ENCODE data around the gene POU3F1.
A peak's percentile ranks its signal among the peaks of the same experiment; 100 is the strongest.

POU3F1 gene

DNA sequence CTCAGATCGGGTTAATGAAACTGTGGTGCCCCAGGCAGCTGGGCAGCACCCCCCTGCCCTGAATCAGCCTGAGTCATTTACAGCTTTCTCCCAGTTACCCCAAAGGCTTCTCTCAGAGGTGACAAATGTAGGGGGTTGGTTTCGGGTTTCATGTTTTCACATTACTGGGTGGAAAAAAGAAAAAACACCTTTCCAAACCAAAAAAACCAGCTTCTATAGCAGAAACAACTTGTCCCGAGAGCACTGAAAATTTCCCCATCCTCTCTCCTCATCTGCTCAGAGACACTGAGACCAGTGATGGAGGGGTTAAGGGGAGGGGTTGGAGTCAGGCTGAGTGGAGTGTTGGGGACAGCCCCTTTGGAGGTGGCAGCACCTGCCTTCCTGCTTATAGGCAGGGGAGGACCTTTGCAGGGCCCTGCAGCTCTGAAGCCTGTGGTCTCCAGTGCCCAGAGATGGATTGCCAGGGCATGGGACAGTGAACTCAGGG lies 18.4 kb downstream of the POU3F1 start:
- no peak for DNase-seq (ENCODE audit: low read depth in 2 of 2)

DNA sequence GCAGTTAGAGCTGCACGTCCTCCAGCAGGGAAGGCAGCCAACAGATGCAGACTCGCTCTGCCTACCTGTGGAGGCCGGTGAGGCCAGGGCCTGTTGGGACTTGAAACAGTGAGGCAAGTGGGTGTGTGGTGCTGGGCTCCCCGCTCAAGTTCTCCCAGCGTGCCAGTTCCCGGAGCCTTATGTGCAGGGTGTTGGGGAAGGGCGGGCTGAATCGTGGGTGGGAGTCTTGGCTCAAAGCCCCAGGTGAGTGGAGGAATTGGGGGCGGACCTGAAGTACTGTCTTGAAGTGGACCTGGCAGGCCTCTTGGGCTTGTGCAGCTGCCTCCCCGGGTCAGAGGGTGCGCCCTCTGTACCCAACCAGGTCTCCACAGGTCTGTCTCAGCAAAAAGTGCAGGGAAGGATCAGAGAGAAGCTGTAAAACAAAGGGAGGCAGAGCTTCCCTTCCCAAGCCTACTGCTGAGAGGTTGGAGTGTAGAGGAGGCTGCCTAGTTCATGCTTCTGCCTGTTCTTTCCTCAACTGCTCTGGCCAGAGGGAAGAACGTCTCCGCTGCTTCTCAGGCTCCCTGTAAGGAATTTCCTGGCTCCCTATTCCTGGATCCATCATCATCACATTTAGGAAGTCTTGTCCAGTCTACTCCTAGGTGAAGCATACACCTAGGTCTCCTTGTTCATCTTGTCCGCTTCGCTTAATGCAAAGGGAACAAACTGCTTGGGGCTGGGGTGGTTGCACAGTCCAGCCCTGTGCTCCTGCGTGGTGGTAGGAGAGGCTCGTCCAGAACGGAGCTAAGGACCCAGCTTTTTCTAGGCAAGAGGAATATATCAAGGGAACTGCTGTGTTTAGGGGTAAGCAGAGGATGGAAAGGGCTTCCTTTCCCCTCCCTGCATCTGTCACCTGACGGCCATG lies 19.1 kb downstream of the POU3F1 start:
- no peak for DNase-seq (ENCODE audit: low read depth in 2 of 2)

DNA sequence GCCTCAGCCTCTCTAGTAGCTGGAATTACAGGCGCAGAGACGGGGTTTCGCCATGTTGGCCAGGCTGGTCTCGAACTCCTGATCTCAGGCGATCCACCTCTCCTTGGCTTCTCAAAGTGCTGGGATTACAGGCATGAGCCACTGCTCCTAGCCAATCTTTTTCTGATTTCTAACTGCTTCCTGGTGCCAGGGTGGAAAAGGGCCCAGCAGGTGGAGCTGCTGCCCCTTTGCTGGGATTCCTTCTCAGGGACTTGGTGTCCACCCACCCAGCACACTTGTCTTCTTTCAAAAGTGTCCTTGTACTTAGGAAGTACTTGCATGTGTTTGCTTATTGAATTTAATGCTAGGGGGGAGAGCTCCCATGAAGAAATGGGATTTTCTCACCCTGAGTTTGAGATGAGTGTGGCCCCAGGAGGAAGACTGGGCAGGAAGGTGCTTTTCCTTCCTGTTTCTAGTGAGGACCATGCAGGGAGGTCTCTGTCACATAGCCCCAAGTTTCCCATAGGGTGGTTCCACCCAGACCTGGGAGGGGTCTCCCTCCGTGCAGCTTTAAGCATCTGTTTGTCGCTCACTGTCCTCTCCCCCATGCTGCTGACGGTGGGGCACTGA lies 19.9 kb downstream of the POU3F1 start:
- DNase-seq (ENCODE audit: low read depth in 2 of 2): no peak

DNA sequence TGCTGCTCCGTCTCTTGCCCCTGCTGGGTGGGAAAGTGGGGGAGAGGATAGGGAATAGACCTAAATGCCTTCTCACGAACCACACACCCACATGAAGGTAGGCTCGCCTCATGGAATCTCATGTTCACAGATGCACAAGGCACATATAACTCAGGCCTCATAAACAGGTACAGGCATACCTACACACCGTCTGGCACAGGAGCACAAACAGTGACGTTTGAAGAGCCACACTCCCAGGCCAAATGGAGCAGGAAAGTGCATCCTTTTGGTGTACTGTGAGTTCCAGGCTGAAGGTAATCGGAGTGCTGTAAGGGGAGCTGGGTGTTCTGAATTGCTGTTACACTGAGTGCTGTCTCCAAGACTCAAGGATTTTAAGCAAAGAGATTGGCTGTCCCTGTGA lies 20.9 kb downstream of the POU3F1 start:
- no peak for DNase-seq (ENCODE audit: low read depth in 2 of 2)

DNA sequence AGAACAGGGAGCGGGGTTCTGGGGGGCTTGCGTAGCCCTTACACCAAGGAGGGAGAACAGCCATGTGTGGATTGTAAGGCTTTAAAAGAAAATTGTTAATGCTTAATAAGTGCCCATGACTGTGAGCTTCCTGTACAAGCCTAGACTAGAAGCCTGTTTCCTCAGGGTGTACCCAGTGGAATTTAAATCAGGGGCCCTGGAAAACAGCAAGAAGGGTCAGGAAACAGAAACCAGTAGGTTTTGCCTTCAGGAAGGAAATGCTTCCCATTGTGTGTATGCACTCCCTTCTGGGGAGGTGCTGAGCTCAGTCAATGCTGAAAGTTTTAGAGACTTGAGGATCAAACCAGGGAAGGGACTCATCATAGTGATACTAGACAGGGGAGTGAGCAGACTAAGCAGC lies 21.4 kb downstream of the POU3F1 start:
- no peak for DNase-seq (ENCODE audit: low read depth in 2 of 2)

DNA sequence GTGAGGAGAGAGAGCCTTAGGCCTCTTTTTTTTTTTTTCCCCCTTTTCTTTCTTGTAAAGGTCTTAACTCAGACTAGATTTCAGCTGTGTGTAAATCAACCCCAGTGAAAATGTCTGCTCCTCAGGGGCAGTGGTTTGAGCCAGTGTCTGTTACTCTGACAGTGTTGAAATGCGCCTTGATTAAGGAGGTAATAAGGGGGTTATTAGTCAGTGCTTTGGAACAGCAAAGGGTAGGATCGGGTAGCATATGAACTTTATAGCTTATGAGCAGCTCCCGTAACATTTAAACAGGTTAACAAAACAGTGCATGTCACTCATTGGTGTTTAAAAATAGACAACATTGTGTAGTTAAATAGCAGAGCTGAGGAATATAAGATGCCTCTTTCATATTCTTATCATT lies 23.8 kb downstream of the POU3F1 start:
- DNase-seq (ENCODE audit: low read depth in 2 of 2): no peak

DNA sequence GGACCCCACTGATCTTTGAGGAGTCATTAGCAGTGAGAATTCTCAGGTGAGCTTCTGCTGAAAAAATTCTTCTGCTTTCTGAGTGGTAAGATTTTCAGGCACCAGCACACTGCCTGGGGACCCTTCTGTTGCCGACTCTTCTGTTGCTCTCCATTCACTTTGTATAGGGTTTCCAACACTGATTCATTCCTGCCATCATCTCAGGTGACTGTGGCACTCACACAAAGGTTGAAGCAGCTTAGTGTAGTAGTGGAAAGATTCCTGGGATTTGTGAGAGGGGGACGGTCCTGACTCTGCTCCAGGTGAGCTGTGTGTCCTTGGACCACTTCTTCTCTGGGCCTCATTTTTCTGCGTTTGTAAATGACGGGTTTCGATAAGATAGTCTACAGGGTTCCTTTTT lies 24.6 kb downstream of the POU3F1 start:
- no peak for DNase-seq (ENCODE audit: low read depth in 2 of 2)

DNA sequence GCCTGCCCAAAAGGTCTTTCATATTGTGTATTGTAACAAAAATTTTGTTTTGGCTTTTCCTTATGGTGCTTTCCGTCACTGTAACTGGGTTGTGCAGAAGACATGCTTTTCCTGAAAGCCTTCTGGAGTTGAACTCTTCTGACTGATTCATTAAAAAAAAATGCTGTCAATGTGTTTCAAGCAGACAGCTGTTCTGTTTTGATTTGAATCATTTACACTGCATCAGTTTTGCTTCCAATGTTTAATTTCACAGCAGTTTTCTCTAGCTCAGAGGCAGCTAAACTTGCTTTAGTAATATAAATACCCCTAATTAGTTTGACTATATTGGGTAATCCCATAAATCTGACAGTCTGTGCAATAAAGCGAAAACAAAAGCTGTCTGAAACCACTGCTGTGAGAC lies 26.2 kb downstream of the POU3F1 start:
- no peak for DNase-seq (ENCODE audit: low read depth in 2 of 2)

DNA sequence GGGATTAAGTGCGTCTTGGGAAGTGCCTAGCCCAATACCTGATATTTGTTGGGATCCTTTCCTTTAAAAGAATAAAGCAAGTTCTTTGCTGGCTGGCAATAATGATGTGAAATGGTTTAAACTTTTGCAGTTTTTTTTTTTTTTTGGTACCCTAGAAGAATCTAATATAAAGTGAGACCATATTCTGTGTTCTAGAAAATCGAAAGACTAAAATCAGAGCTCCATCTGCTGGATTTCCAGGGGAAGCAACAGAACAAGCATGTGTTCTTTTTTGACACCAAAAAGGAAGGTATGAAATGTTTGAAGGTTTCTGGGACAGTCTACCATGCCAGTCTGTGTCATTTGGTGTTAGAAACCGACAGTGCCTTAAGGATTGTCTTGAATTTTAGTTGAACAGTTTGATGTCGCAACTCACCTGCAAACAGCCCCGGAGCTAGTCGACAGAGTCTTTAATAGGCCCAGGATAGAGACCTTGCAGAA lies 27.7 kb downstream of the POU3F1 start:
- no peak for DNase-seq (ENCODE audit: low read depth in 2 of 2)

DNA sequence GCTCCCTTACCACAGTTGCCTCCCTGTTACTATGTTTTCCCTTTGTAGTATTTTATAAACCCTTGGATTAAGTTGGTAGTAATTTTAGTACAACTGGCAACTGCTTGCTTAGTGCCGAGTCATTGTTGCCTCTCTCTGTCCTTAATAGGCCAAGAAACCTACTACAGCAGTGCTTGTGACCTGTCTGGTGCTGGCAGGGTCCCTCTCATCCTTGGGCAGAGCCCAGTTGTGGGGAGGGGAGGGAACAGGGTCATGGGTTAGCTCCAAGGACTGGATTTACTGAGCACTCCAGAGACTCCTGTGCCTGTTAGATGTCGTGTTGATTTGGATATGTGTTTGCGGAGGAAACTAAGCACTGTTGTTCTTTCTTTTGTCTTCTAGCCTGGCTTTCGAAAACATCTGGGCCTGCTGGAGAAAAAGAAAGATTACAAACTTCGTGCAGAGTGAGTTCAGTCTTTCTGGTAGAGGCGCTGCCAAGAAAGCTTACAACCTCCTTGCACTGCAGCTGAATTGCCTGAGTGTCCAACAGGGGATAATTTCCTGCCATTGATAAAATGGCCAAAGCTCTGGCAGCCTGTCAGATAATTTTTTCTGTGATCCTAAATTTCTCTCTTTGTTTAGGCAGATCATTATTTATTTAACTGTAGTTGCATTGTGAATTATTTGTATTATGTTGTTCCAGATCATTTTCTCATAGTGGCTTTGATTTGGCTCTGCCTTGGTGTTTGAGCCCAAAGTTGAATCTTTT lies 30.4 kb downstream of the POU3F1 start:
- DNase-seq (ENCODE audit: low read depth in 2 of 2): no peak

DNA sequence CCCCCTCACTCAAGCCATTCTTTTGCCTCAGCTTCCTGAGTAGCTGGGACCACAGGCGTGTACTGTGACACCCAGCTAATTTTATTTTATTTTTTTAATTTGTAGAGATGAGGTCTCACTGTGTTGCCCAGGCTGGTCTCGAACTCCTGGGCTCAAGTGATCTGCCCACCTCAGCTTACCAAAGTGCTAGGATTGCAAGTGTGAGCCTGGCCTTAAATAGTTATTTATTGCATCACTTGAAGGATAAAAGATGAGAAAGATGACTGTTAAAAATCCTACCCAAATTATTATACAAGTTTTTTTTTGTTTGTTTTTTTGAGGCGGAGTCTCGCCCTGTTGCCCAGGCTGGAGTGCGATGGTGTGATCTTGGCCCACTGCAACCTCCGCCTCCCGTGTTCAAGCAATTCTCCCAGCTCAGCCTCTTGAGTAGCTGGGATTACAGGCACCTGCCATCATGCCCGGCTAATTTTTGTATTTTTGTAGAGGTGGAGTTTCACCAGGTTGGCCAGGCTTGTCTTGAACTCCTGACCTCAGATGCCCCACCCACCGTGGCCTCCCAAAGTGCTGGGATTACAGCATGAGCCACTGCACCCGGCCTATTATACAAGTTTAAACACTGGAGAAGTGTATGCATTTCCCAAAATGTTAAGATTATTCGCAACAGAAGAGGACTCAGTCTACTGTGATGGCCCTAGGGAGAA lies 31.7 kb downstream of the POU3F1 start:
- DNase-seq (ENCODE audit: low read depth in 2 of 2): no peak

DNA sequence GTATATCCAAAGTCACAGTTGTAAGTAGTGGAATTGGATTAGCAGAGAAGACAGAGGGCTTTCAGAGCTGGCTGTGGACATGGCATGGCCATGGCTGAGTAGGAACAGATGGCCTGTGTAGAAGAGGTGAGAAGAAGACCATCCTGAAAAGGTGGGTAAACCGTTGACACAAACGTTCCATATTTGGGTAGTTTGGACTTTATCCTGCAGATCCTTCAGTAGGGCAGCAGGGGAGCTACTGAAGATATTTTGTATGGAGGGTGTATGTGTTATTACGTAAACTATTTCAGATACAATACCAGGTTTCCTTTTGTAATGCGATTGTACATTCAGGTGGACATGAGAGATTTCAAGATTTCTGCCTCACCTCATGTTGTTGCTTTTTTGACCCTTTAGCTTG lies 32.4 kb downstream of the POU3F1 start:
- DNase-seq (ENCODE audit: low read depth in 2 of 2): no peak

DNA sequence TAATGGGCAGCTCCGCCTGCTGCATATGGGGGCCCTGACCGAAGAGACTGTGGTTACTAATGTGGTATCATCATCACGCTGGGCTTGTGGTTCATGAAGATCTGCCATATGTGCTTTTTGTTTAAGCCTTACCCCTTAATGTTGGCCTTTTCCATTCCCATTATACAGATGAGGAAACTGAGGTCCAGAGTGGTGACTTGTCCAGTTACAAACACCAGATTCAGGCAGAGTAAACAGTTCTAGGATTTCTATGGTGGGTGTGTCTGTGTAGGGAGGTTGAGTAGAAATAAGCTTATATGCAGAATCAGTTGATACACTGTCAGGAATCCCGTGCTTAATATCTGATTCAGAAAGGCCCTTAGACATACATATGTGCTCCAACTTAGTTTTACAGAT lies 33.4 kb downstream of the POU3F1 start:
- DNase-seq (ENCODE audit: low read depth in 2 of 2): no peak

DNA sequence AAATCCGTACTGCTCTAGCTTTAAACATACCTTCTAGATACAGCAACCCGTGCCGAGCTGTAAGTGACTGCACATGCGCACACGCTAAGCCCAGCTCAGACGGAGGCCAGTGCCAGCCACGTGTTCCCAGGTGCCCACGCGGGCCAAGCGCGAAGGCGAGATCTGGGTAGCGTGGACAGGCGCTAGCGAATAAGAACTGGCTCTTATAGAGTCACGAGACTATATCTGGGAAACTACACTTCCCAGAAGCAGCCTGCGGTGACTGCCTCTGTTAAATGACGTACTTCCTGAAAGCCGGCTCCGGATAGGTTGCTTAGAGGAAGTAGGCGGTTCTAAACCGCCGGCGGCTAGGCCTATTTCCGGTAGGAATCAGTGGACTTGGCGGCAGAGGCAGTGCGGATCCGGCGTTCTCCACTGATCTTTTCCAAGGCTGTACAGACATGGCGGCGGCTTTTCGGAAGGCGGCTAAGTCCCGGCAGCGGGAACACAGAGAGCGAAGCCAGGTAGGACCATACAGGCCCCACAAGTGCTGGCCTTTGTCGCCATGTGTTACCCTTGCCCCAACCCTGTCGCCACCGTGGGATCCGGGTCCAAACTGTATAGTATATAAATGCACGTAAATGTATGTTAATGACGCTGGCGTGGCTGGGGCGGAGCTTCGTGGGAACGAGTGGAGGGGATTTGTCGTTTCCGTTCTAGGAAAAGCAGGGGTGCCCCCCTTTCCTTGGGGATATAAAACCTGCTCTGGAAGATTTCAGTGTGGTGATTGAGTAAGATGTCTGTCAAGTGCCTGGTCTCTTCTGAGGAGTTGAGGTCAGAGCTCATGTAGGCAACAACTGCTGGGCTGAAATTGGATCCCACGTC lies 34.0 kb downstream of the POU3F1 start, which contains the start of gene UTP11:
Gene UTP11 (plus strand): TSS at position 372 of the 864 bp plus-strand sequence. CDS start 69 bp downstream, at position 441.
- DNase-seq (ENCODE audit: low read depth in 2 of 2): peak; percentile 73 to 79

DNA sequence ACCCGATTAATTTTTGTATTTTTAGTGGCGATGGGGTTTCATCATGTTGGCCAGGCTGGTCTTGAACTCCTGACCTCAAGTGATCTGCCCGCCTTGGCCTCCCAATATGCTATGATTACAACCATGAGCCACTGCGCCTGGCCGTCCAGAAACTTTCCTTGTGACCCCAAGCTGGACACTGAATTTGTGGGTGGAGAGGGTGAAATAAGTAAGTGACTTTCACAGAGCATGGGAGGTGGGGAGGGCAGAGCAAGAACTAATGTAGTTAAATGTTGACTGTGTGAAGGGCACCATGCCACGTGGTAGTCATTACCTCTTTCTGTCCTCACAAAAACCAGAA lies 36.8 kb downstream of the POU3F1 start:
- no peak for DNase-seq (ENCODE audit: low read depth in 2 of 2)

DNA sequence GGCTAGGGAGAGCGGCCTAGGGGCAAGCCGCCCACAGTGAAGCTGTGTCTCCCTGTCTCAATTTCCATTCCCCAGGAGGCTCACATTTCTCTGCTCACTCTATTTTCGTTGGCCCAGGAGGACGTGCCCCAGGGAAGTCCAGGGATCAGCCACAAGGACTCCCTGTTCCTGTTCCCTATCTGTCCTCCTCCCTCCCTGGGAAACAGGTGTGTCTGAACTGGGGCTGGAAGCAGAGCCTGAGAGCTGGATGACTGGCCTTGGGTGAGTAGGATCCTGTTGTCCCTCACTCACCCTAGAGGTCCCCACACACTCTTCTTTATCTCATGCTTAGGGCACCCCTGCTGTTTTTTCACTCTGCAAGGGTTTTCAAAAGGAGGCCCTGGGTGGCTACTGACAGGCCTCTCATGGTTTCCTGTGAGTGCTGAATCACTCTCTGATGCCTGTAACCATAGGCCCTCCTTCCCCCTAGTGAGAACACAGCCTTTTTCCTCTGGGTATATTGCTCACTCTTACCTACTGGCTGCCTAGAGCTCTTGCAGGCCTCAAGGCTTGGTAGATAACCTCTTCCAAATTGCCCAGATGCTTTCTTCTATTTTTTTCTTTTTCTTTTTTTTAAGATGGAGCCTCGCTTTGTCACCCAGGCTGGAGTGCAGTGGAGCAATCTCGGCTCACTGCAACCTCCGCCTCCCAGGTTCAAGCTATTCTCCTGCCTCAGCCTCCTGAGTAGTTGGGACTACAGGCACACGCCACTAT lies 37.3 kb downstream of the POU3F1 start:
- DNase-seq (ENCODE audit: low read depth in 2 of 2): no peak

DNA sequence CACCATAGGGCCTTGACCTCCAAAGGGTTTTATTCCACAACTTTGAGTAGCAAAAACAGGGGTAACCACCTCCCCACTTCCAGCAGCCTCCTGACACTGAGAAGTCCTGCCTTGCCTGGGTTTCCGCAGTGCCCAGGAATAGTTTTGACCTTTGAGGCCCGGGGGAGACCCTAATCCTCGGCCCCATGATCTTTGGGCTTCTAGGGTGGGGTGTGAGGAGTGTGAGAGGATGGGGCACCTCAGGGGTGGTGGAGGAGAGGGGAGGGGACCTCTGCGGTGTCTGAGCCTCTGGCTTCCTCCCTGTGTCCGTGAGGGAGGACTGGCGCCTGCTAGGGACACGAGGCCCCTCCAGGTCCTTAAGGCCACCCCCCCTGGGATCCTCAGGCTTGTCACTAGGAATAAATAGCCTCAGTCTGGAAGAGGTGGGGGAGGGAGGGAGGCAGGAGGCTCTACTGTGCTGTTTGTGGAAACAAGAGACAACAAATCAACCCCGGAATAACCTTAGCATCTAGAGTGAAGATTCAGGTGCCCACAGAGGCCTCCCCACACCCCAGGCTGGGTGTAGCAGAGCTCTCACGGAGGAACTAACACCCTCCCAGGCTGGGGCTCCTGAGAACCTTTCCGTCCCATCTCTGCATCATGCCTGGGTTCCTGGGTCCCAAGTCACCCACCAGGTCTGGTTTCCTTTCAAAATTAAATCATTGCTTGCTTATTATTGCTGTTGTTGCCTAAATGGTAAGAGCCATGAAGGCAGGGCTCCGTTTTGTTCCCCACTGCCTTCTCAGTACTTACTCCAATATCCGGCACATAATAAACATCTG lies 40.4 kb downstream of the POU3F1 start:
- DNase-seq (ENCODE audit: low read depth in 2 of 2): no peak

DNA sequence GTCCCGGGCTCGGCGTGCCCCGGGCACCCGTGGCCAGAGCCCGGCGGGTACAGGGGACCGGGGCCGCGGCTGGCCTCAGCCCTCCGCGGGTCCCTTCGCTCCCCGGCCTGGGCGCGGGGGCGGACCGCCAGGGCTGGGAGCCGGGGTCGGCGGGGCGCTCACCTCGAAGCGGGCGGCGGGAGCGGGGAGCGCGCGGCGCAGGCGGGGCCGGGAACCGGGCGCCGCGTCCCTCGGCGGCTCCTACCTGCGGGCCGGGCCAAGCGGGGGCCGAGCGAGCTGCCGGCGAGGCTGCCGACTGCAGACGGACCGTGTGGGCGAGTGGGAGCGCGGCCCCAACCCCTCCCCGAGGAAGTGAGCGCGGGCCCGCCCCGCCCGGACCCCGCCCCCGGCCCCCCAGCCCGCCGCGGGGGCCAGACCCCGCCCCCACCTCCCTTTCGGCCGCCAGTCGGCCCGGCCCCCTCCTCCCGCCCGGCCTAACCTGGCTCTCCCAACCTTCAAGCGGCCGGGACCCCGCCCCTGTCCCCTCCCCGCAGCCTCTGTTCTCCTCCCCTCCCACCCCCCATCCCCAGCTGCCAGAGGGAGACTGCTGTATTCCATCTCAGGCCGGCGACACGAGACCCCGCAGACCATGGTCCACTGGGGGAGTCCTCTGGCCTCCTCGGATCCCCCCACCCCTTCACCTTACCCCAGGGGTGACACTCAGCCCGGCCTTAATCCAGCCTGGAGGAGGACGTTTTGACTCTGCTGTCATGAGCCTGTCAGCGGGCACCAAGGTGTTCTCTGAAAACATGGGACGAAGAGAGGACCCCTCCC lies 41.2 kb downstream of the POU3F1 start, which contains the start of gene FHL3:
Gene FHL3 (minus strand): TSS at position 320 of the 813 bp plus-strand sequence. CDS start 6,102 bp downstream, outside the sequence.
- DNase-seq (ENCODE audit: low read depth in 2 of 2): no peak

Data from stimulated activated CD8-positive, alpha-beta memory T cell treated with anti-CD3 and anti-CD28 coated beads, Interleukin-2, amount 100 ng/mL, for 1 hour (primary cell).